ENCODE data around the gene PTGES. TPM values are rescaled to one million over a fixed set of nuclear protein-coding genes. Genes with fewer than 3 reads are reported as not detected.

Gene PTGES
- total RNA-seq, 1 donor from 2014 or later: 1.0 TPM

DNA sequence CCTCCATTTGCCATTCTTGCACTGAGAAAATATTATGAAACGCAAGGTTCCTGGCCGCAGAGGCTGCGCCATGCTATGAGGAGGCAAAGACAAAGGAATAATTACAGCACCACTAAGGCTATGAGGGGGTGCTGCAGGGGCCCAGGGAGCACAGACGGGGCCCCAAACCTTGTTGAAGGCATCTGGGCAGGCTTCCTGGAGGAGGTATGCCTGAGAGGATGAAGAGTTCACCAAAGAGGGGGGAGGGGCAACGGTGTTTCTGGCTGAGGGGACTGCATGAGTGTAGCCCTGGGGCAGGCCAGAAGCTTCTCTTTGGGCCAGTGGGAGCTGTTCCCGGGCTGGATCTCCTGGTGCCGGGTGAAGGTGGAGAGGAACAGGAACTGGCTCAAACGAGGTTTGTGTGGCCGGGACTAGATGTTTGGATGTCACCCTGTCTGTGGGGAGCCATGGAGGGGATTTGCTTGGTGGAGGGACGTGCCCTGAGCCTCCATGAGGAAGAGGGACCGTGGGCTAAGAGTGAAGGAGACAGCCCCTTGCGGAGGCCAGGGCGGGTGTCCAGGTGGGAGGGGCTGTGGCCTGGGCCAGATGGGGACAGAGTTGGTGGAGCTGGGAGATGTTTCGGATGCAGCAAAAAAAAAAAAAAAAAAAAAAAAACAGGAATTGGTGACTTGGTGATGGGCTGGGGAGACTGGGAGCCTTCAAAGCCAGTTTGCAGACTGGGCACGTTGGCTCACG is 28.2 kb downstream of the PTGES start:
- no peak overlapping the region for H3K27ac Mint-ChIP-seq (ENCODE audit: unreplicated experiment)
- peaks cover 5% of the 10 kb centered on the region for H3K27me3 Mint-ChIP-seq (ENCODE audit: unreplicated experiment)
- H3K4me3 Mint-ChIP-seq (ENCODE audit: unreplicated experiment): no peak overlapping the region
- DNase-seq: no peak
- no peaks in the 10 kb centered on the region for H3K9me3 Mint-ChIP-seq (ENCODE audit: unreplicated experiment)
- H3K36me3 Mint-ChIP-seq (ENCODE audit: unreplicated experiment): no peaks in the 10 kb centered on the region
- H3K4me1 Mint-ChIP-seq (ENCODE audit: low read depth, unreplicated experiment): peaks cover 3% of the 10 kb centered on the region
- TF ChIP-seq, protein P1, sequence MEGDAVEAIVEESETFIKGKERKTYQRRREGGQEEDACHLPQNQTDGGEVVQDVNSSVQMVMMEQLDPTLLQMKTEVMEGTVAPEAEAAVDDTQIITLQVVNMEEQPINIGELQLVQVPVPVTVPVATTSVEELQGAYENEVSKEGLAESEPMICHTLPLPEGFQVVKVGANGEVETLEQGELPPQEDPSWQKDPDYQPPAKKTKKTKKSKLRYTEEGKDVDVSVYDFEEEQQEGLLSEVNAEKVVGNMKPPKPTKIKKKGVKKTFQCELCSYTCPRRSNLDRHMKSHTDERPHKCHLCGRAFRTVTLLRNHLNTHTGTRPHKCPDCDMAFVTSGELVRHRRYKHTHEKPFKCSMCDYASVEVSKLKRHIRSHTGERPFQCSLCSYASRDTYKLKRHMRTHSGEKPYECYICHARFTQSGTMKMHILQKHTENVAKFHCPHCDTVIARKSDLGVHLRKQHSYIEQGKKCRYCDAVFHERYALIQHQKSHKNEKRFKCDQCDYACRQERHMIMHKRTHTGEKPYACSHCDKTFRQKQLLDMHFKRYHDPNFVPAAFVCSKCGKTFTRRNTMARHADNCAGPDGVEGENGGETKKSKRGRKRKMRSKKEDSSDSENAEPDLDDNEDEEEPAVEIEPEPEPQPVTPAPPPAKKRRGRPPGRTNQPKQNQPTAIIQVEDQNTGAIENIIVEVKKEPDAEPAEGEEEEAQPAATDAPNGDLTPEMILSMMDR (IDR thresholded peaks at IDR 0.05; ENCODE audit: partially characterized antibody, unreplicated experiment): no peak

DNA sequence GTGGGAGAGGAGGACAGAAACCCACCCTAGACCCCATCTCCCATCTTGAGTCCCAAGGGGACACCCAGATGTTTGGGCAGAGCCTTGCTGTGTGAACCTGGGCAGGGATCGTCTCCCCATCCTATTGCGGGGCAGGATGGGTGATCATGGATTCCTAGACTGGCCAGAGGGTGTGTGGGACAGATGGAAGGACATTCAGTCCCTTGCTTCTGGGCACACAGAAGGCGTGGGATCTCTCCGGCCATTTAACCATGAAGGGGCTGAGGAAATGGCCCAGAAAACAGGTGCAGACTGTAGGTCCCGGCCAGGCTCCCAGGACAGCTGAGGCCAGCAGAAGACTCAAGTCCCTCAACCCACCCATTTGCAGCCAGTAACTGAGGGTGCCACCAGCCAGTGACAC is 29.9 kb downstream of the PTGES start:
- H3K4me3 Mint-ChIP-seq (ENCODE audit: unreplicated experiment): no peak overlapping the region
- no peaks in the 10 kb centered on the region for H3K9me3 Mint-ChIP-seq (ENCODE audit: unreplicated experiment)
- TF ChIP-seq, protein P1 (IDR thresholded peaks at IDR 0.05; ENCODE audit: partially characterized antibody, unreplicated experiment): no peak
- no peak for DNase-seq
- peaks cover 3% of the 10 kb centered on the region for H3K4me1 Mint-ChIP-seq (ENCODE audit: low read depth, unreplicated experiment)
- peaks cover 5% of the 10 kb centered on the region for H3K27me3 Mint-ChIP-seq (ENCODE audit: unreplicated experiment)
- H3K27ac Mint-ChIP-seq (ENCODE audit: unreplicated experiment): no peak overlapping the region
- no peaks in the 10 kb centered on the region for H3K36me3 Mint-ChIP-seq (ENCODE audit: unreplicated experiment)

DNA sequence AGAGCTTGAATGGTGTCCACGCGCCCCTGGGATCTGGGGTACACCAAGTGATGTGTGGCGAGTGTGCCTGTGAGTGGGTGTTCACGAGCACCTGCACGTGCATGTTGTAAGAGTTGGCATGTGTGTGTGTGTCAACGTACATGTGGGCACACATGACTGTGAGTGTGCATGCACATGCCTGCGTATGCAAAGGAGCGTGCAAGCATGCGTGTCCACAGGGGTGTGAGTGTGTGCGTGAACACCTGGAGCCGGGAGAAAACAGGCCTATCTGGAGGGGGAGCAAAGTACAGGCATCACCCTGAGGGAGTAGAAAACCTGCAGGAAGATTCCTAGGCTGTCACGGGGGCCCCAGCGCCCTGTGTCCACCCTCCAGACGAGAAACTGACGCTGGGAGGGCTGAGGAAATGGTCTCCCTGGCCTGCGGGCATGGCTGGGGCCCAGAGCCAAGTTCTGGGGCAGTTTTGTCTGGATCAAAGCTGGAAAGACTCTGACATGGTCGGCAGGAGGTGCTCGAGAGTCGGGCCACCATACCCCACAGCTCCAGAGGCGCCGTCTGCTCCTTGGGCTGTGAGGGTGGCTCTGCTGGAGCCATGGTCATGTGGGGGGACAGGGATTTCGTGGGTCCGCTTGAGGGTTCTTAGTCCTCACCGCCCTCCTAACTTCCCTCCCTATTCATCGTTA is 31.8 kb downstream of the PTGES start:
- TF ChIP-seq, protein P1 (IDR thresholded peaks at IDR 0.05; ENCODE audit: partially characterized antibody, unreplicated experiment): peak; percentile 49
- Mint-ChIP-seq H3K4me3 (ENCODE audit: unreplicated experiment) (no peak overlapping the region), H3K27ac (ENCODE audit: unreplicated experiment) (no peak overlapping the region), H3K9me3 (ENCODE audit: unreplicated experiment) (peaks cover 1% of the 10 kb centered on the region), H3K36me3 (ENCODE audit: unreplicated experiment) (no peaks in the 10 kb centered on the region), H3K27me3 (ENCODE audit: unreplicated experiment) (peaks cover 5% of the 10 kb centered on the region), H3K4me1 (ENCODE audit: low read depth, unreplicated experiment) (peaks cover 2% of the 10 kb centered on the region)
- no peak for DNase-seq

DNA sequence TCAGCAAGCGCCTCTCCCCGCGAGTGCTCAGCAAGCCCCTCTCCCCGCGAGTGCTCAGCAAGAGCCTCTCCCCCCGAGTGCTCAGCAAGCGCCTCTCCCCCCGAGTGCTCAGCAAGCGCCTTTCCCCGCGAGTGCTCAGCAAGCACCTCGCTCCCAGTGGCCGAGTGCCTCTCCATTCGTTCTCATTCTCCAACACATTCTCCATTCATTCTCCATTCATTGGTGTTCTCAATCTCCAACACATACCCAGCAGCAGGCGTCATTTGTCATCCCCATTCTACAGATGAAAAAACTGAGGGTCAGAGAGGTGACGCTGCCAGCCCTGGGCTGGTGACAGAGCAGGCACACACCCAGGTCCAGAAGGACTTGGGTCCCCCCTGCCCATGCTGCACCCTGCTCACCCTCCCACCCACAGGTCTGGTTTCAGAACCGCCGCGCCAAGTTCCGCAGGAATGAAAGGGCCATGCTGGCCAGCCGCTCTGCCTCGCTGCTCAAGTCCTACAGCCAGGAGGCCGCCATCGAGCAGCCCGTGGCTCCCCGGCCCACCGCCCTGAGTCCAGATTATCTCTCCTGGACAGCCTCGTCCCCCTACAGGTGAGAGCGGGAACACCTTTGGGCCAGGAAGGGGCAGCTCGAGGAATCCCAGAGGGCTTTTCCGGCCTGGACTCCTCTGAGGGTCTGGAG is 32.5 kb downstream of the PTGES start:
- H3K27ac Mint-ChIP-seq (ENCODE audit: unreplicated experiment): no peak overlapping the region
- H3K27me3 Mint-ChIP-seq (ENCODE audit: unreplicated experiment): peaks cover 5% of the 10 kb centered on the region
- no peak overlapping the region for H3K4me3 Mint-ChIP-seq (ENCODE audit: unreplicated experiment)
- peaks cover 1% of the 10 kb centered on the region for H3K9me3 Mint-ChIP-seq (ENCODE audit: unreplicated experiment)
- DNase-seq: peak; percentile 45
- H3K36me3 Mint-ChIP-seq (ENCODE audit: unreplicated experiment): no peaks in the 10 kb centered on the region
- H3K4me1 Mint-ChIP-seq (ENCODE audit: low read depth, unreplicated experiment): peaks cover 2% of the 10 kb centered on the region
- TF ChIP-seq, protein P1 (IDR thresholded peaks at IDR 0.05; ENCODE audit: partially characterized antibody, unreplicated experiment): peak; percentile 74

Data from glutamatergic neuron (in vitro differentiated cells).